Measurements from ENCODE around the gene ZC3H12C.

ZC3H12C gene

GRCh38 chr11:110076371-110076965 lies 16.7 kb upstream of the ZC3H12C start:
- in situ Hi-C loops (cut with HindIII; ENCODE audit: low sequenced_read_pairs) = no loop called here

GRCh38 chr11:110077346-110077745 lies 15.8 kb upstream of the ZC3H12C start:
- in situ Hi-C loops (cut with HindIII; ENCODE audit: low sequenced_read_pairs) = no loop called here

GRCh38 chr11:110077831-110078325 lies 15.3 kb upstream of the ZC3H12C start:
- in situ Hi-C loops (cut with HindIII; ENCODE audit: low sequenced_read_pairs) = no loop called here

DNA sequence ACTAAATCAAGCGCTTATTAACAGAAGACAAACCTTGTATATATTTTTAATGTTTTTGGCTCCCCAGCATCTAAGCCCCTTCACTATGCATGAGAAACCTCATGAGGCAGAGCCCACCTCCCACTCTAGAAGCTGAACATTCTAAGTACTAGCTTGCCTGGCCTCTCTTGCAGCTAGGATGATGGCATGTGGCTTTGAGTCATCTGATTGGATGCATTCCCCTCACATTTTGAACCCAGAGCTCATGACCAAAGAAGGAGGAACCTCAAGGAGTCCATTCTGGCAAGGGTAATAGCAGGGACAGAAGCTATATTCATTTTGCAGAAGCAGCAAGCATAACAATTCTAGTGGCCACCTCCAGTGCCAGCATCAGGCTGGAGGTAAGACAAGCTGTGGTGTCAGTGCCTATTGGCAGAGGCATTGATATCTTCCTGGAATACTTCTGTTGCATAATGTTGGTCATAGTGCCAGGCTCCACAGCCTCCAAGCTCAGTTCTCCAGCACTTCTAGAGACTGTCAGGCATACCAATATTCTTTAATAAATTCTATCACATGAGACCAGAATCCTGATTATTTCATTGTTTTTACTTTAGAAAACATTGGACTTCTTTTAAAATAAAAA lies 14.2 kb upstream of the ZC3H12C start:
- in situ Hi-C loops (cut with HindIII; ENCODE audit: low sequenced_read_pairs) = no loop called here

DNA sequence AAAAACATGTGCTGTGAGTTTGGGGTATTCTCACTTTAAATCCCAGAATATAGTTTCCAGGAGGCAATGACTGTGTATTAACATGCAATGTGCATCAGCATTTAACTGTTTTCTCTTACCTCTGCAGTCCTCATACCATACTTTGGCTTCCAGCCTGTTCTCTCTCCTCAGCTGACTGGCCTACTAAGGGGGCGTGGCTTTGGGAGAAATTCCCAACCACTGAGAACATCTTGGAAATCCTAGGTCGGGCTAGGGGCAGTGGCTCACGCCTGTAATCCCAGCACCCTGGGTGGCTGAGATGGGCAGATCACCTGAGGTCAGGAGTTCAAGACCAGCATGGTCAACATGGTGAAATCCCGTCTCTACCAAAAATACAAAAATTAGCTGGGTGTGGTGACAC lies 13.5 kb upstream of the ZC3H12C start:
- in situ Hi-C loops (cut with HindIII; ENCODE audit: low sequenced_read_pairs) = no loop called here

DNA sequence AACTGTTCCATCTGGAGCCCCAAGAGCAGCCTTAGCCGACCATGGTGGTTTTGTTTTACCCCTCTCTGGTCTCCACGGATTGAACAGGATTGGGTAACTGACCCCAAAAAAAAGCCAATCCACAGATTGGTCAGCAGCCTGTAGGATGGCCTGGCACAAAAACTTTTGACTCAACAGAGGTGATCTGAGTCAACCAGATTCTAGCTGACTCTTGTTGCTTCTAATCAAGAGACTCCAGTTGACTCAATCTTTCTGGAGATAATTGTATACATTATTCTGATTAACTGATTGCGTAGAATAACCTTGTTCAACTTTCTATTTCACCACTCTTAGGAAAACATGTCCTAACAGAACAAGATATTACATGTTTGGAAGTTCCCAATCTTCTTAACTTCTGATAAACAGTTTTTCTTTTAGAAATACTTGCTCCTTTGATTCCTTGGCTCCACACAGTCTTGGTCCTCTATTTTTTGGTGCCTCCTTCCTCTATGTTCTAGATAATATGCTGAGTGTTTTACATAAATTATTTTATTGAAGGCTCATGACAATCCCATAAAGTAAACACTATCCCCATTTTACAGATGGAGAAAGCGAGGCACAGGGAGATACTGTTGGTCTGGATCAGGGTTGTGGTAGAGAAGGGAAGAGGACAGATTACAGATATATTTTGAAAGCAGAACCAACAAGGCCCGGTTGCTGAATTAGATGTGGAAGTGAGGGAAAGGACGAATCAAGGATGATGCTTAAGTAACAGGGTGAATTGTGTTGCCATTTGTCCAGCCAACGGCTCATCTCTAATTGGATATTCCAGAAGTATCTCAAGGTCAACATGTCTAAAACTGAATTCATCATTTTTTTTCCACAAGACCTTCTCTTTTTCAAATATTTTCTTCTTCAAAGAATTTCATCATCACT lies 11.5 kb upstream of the ZC3H12C start:
- in situ Hi-C loops (cut with HindIII; ENCODE audit: low sequenced_read_pairs) = no loop called here

DNA sequence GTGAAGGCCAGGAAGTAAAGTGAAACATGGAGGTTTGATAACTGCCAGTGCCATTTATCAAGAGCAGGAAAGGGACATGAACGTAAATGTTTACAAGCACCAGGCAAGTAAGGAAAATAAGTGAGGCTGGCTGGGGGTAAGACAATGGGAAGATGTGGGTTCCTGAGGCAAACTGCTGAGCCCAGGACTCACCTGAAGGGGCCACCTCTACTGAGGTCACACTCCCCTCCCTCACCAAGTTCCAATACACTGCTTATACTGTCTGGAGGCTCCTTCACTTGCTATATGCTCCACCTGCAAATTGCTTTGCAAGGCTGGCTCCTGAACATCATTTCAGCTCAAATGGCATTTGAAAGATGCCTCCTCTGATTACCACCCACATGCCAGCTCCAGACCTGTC lies 10.3 kb upstream of the ZC3H12C start:
- in situ Hi-C loops (cut with HindIII; ENCODE audit: low sequenced_read_pairs) = no loop called here

- in situ Hi-C loops (cut with HindIII; ENCODE audit: low sequenced_read_pairs) = no loop called here
Observed at GRCh38 chr11:110085255-110085838, 7.8 kb upstream of the ZC3H12C start.

DNA sequence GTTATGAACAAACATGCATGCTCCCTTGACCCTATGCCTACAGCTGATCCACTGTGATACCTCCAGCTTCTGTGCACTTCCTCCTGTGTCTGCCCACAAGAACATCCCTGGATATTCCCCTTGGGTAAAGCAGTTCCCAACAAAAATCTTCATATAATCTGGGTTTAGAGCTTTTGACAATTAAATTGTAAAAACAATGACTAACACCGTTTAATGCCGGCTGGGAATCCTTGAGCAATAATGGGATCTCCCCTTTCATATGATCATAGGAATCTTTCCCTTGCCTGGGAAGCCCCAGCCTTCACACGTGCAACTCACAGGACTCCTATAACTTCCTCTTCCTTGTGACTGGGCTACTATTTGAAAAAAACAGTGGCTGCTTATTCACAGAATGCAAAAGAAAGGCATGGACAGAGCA lies 6.3 kb upstream of the ZC3H12C start:
- in situ Hi-C loops (cut with HindIII; ENCODE audit: low sequenced_read_pairs) = no loop called here

DNA sequence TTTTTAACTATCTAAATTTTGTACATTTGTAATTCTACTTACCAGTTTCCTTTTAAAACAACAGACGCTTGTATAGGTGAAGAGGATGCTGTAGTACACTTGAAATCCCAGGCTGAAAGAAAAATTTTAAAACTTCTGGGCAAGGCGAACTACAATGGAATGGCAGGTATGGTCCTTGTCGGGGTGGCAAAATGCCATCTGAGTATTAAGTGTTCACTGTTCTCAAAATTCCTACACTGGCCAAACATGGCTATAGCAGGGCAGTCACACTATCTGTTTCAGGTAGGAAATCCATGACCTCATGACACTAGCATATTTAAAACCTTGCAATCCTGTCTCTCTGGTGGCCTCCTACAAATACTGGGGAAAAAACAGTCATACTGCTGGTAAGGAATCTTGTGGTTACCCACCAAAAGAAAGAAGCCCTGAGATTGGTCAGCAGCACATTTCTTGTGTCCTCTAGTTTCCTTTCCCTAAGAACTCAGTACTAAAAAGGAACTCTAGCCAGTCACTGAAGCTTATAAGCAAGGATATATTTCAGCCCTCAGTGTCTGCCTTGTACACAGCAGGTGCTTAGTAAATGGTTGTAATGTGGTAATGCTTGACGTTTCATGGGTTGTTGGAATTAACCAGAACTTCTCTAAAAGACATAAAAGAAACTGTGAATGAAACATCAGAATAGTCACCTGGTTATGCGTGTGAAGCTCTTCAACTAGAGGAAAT lies 5.2 kb upstream of the ZC3H12C start:
- in situ Hi-C loops (cut with HindIII; ENCODE audit: low sequenced_read_pairs) = no loop called here

DNA sequence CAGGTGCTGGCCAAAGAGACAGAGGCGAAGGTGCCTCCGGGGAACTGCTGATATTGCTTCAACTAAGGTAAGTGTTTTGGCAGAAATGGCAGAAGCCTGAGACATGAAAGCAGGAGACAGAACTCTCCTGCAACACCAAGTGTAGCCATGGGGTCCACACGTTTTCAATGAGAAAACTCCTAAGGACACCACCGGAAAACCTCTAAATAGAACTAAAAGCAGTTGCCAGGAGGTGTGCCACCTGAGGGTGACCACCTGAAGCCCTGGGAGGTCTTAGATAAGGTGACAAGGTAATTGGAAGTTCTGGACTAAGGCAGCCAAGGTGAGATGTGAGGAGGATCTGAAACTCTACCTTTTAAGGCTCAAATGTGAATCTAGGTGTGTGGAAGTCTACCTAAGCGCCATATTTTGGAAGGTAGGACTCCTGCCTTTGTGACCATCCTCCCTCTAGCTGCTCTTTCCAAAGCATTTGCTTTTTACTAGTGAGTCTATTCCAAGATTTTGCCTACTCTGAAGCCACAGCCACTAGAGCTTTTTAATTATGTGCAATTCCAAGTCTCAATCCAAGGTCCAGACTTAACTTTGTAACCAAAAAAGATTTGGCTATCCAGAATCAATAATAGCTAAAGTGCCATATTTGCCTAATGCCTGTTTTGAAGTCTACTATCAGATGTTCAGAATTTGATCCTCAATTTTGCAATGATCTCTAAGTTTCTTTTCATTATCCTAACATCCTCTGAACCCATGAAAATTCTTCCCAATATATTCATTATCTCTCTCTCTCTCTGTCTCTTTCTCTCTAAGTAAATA lies 4.5 kb upstream of the ZC3H12C start:
- in situ Hi-C loops (cut with HindIII; ENCODE audit: low sequenced_read_pairs) = no loop called here

- in situ Hi-C loops (cut with HindIII; ENCODE audit: low sequenced_read_pairs) = no loop called here
Observed at GRCh38 chr11:110089617-110090282, 3.4 kb upstream of the ZC3H12C start.

GRCh38 chr11:110090466-110091026 lies 2.6 kb upstream of the ZC3H12C start:
- in situ Hi-C loops (cut with HindIII; ENCODE audit: low sequenced_read_pairs) = no loop called here

GRCh38 chr11:110092111-110092514 lies 1.1 kb upstream of the ZC3H12C start:
- in situ Hi-C loops (cut with HindIII; ENCODE audit: low sequenced_read_pairs) = no loop called here

- in situ Hi-C loops (cut with HindIII; ENCODE audit: low sequenced_read_pairs) = no loop called here
Observed at GRCh38 chr11:110093407-110094297, 460 bp downstream of the ZC3H12C start.

- in situ Hi-C loops (cut with HindIII; ENCODE audit: low sequenced_read_pairs) = no loop called here
Observed at GRCh38 chr11:110094298-110095285, 1.4 kb downstream of the ZC3H12C start.

- in situ Hi-C loops (cut with HindIII; ENCODE audit: low sequenced_read_pairs) = no loop called here
Observed at GRCh38 chr11:110095554-110095953, 2.4 kb downstream of the ZC3H12C start.

All from DLD1 (cell line).